HCT116 (cell line): Measurements from ENCODE around the gene RGS10. TPM values are rescaled to one million over a fixed set of nuclear protein-coding genes. Genes with fewer than 3 reads are reported as not detected.

ENCODE experiments used
- ATAC-seq: fragments of 200-7000 bp; cut with Tn5 transposase; 2 replicates; pipeline ENCODE4 v1.9.1; 2020; ENCODE audit warnings: mild to moderate bottlenecking, moderate library complexity
- BruUV-seq: library from RNA; stranded (reverse); fragments of 400-500 nt; replicated peaks from 2 replicates; lab custom pipeline; 2021; lab: Mats Ljungman, UMichigan
- CTCF ChIA-PET: fragments of 300-600 bp; sonication (Branson Sonifier 250); formaldehyde crosslinking; loops from one replicate; lab custom pipeline; 2021; ENCODE audit warnings: antibody characterized with exemption; lab: Charles Lee
- POLR2A ChIA-PET: fragments of 300-600, 350-600 bp; sonication (Branson Sonifier 250); formaldehyde crosslinking; loops from one replicate; lab custom pipeline; 2021; ENCODE audit warnings: antibody characterized with exemption; lab: Charles Lee
- RAD21 ChIA-PET, 2 experiments: fragments of 300-600 bp; sonication (Branson Sonifier 250); formaldehyde crosslinking; loops; one replicate each; lab custom pipeline; 2023; ENCODE audit warnings: low total read pairs in 2 of 2; ENCODE audit not compliant: uncharacterized antibody in 2 of 2, unreplicated experiment in 2 of 2, low non-redundant PET in 1 of 2; lab: Charles Lee
- DNase-seq: peaks from one replicate; pipeline ENCODE4 v3.0.0-alpha.2; 2010; ENCODE audit warnings: low read depth, low spot score
- H2AFZ ChIP-seq: fragments of 200-600 bp; shearing (Covaris generic), sonication (generic); 2 replicates; pipeline ENCODE4 v1.6.1; 2017; ENCODE audit warnings: low read depth, mixed run types, mixed read lengths, antibody characterized with exemption, low read length; ENCODE audit not compliant: poor library complexity, severe bottlenecking
- H3K27ac ChIP-seq: 2 replicates; pipeline ENCODE4 v1.5.1; 2012; ENCODE audit warnings: low read depth, low read length
- H3K27me3 ChIP-seq: fragments of 200-600 bp; sonication (generic); 2 replicates; pipeline ENCODE4 v1.6.1; 2016; ENCODE audit warnings: mixed run types, low read length, mixed read lengths; ENCODE audit not compliant: insufficient read depth
- H3K36me3 ChIP-seq, 2 experiments: fragments of 200-500 bp in 1 of 2; fragments of 200-600 bp in 1 of 2; sonication (Bioruptor generic) in 1 of 2; sonication (generic) in 1 of 2; 2 replicates each; pipeline versions ENCODE4 v1.5.1 to v1.6.1; 2014 to 2016; ENCODE audit warnings: low read length in 2 of 2, inconsistent platforms in 1 of 2, mixed read lengths in 1 of 2, mixed run types in 1 of 2; ENCODE audit not compliant: insufficient read depth in 2 of 2, control insufficient read depth in 1 of 2
- H3K4me1 ChIP-seq, 2 experiments: fragments of 200-600 bp in 1 of 2; sonication (generic) in 1 of 2; 2 replicates each; pipeline versions ENCODE4 v1.5.1 to v1.6.1; 2012 to 2017; ENCODE audit warnings: low read length in 2 of 2, inconsistent platforms in 1 of 2, mild to moderate bottlenecking in 1 of 2, mixed read lengths in 1 of 2, mixed run types in 1 of 2, moderate library complexity in 1 of 2; ENCODE audit not compliant: insufficient read depth in 2 of 2, control insufficient read depth in 1 of 2
- H3K4me2 ChIP-seq: fragments of 200-600 bp; sonication (generic); 2 replicates; pipeline ENCODE4 v1.6.1; 2017; ENCODE audit warnings: mixed run types, low read length, mixed read lengths
- H3K4me3 ChIP-seq, 2 experiments: fragments of 200-600 bp in 1 of 2; sonication (generic) in 1 of 2; replicated peaks in 1 of 2; 2 replicates each; pipeline ENCODE4 v1.5.1; 2011 to 2016; ENCODE audit warnings: low read length in 2 of 2, control low read depth in 1 of 2, low read depth in 1 of 2, mild to moderate bottlenecking in 1 of 2, mixed read lengths in 1 of 2, mixed run types in 1 of 2
- H3K79me2 ChIP-seq: fragments of 200-600 bp; sonication (generic); 2 replicates; pipeline ENCODE4 v1.6.1; 2017; ENCODE audit warnings: mild to moderate bottlenecking, mixed run types, low read length, moderate library complexity, mixed read lengths; ENCODE audit not compliant: insufficient read depth
- H3K9ac ChIP-seq: fragments of 200-600 bp; sonication (generic); 2 replicates; pipeline ENCODE4 v1.6.1; 2016; ENCODE audit warnings: low read length, mixed read lengths
- H3K9me2 ChIP-seq: fragments of 200-600 bp; sonication (generic), shearing (Covaris generic); 2 replicates; pipeline ENCODE4 v1.6.1; 2017; ENCODE audit warnings: mixed run types, mild to moderate bottlenecking, moderate library complexity; ENCODE audit not compliant: insufficient read depth
- H3K9me3 ChIP-seq, 2 experiments: fragments of 200-500 bp in 1 of 2; fragments of 200-600 bp in 1 of 2; sonication (Bioruptor generic) in 1 of 2; sonication (generic) in 1 of 2; 2 replicates each; pipeline ENCODE4 v1.6.1; 2014 to 2017; ENCODE audit warnings: low read length in 2 of 2, mixed read lengths in 2 of 2, inconsistent platforms in 1 of 2, low read depth in 1 of 2, mild to moderate bottlenecking in 1 of 2, mixed run types in 1 of 2, moderate library complexity in 1 of 2; ENCODE audit not compliant: control insufficient read depth in 1 of 2, insufficient read depth in 1 of 2
- H4K20me1 ChIP-seq: fragments of 200-600 bp; sonication (generic), shearing (Covaris generic); 2 replicates; pipeline ENCODE4 v1.6.1; 2017; ENCODE audit warnings: mixed run types, mild to moderate bottlenecking, moderate library complexity; ENCODE audit not compliant: insufficient read depth
- ATF3 ChIP-seq: IDR thresholded peaks from 2 replicates; pipeline ENCODE4 v1.6.1; 2012
- CBX3 ChIP-seq: IDR thresholded peaks from 2 replicates; pipeline ENCODE4 v1.6.1; 2012; ENCODE audit warnings: low read depth
- CEBPB ChIP-seq: IDR thresholded peaks from 2 replicates; pipeline ENCODE4 v1.6.1; 2012; ENCODE audit warnings: low read depth
- CTCF ChIP-seq, 3 experiments: fragments of 200-600 bp in 1 of 3; sonication (generic) in 1 of 3; IDR thresholded peaks in 2 of 3; conservative IDR thresholded peaks in 1 of 3; 2 replicates each; pipeline ENCODE4 v1.5.1; 2012 to 2017; ENCODE audit warnings: low read depth in 2 of 3, low read length in 2 of 3, antibody characterized with exemption in 1 of 3, borderline replicate concordance in 1 of 3, control low read depth in 1 of 3, mild to moderate bottlenecking in 1 of 3, mixed read lengths in 1 of 3, mixed run types in 1 of 3, moderate library complexity in 1 of 3; ENCODE audit not compliant: insufficient read depth in 1 of 3
- ELF1 ChIP-seq: IDR thresholded peaks from 2 replicates; pipeline ENCODE4 v1.6.1; 2012; ENCODE audit warnings: low read depth, borderline replicate concordance
- EZH2 ChIP-seq: fragments of 200-600 bp; sonication (generic); IDR thresholded peaks from 2 replicates; pipeline ENCODE4 v1.6.1; 2017; ENCODE audit warnings: antibody characterized with exemption, mixed run types
- EZH2phosphoT487 ChIP-seq: fragments of 200-600 bp; IDR thresholded peaks from 2 replicates; pipeline ENCODE4 v1.6.1; 2018; ENCODE audit warnings: antibody characterized with exemption, borderline replicate concordance
- FOSL1 ChIP-seq: IDR thresholded peaks from 2 replicates; pipeline ENCODE4 v1.6.1; 2012; ENCODE audit warnings: low read depth
- JUND ChIP-seq: IDR thresholded peaks from 2 replicates; pipeline ENCODE4 v1.6.1; 2012
- MAX ChIP-seq: IDR thresholded peaks from 2 replicates; pipeline ENCODE4 v1.6.1; 2012
- POLR2A ChIP-seq: IDR thresholded peaks from 2 replicates; pipeline ENCODE4 v1.7.0; 2011; ENCODE audit warnings: borderline replicate concordance; ENCODE audit not compliant: insufficient read depth, insufficient read length; ENCODE audit errors: extremely low read depth
- POLR2AphosphoS5 ChIP-seq: IDR thresholded peaks from 2 replicates; pipeline ENCODE4 v1.6.1; 2011; ENCODE audit warnings: mild to moderate bottlenecking, low read depth, low read length, moderate library complexity
- RAD21 ChIP-seq: IDR thresholded peaks from 2 replicates; pipeline ENCODE4 v1.6.1; 2012; ENCODE audit warnings: low read depth, mild to moderate bottlenecking
- REST ChIP-seq: IDR thresholded peaks from 2 replicates; pipeline ENCODE4 v1.6.1; 2012; ENCODE audit warnings: low read depth
- SIN3A ChIP-seq: IDR thresholded peaks from 2 replicates; pipeline ENCODE4 v1.6.1; 2012; ENCODE audit warnings: low read depth
- SP1 ChIP-seq: IDR thresholded peaks from 2 replicates; pipeline ENCODE4 v1.6.1; 2012; ENCODE audit warnings: low read depth
- SRF ChIP-seq: IDR thresholded peaks from 2 replicates; pipeline ENCODE4 v1.6.1; 2012; ENCODE audit warnings: low read depth
- YY1 ChIP-seq: IDR thresholded peaks from 2 replicates; pipeline ENCODE4 v1.6.1; 2011; ENCODE audit warnings: low read length, low read depth, moderate library complexity, mild to moderate bottlenecking; ENCODE audit not compliant: insufficient replicate concordance; ENCODE audit errors: extremely low read depth
- ZFX ChIP-seq: fragments of 450-650 bp; IDR thresholded peaks from 2 replicates; pipeline ENCODE4 v1.6.1; 2017
- ZNF274 ChIP-seq: fragments of 200-500 bp; sonication (Bioruptor generic); IDR thresholded peaks from 2 replicates; pipeline ENCODE4 v1.6.1; 2014; ENCODE audit warnings: mild to moderate bottlenecking, low read depth, low read length, inconsistent platforms
- intact Hi-C: fragments of 100-400 bp; cut with micrococcal nuclease; formaldehyde crosslinking; loops from 2 replicates; pipeline ENCODE4 v1.10.0; 2022
- total RNA-seq: library from RNA; stranded (reverse); gene quantifications from one replicate; pipeline ENCODE4 v1.2.1, GENCODE V29; 2021; ENCODE audit not compliant: unreplicated experiment

RGS10 gene
- total RNA-seq, 1 experiment from 2014 or later, result 96.7 TPM

- H3K4me3 ChIP-seq, result no peak overlapping the region
- H2AFZ ChIP-seq, result no peak overlapping the region
- H3K4me2 ChIP-seq, result no peak overlapping the region
- H3K9me2 ChIP-seq, result no peaks in the 10 kb centered on the region
- no peaks in the 10 kb centered on the region for H3K9me3 ChIP-seq
- intact Hi-C loops, result loop anchor here (1.0 to 2.0 kb wide), 2 partner anchors 43 to 290 kb away; no protein-coding TSS in a partner anchor
- POLR2A ChIA-PET, result interaction anchor here (0.6 to 0.7 kb wide), 2 partner anchors 9 to 164 kb away, joined by 3 to 5 read pairs; no protein-coding TSS in a partner anchor
- CTCF ChIA-PET, result interaction anchor here (1.4 to 3.8 kb wide), 8 partner anchors 9 to 289 kb away, joined by 4 to 50 read pairs (median 7); partner anchors contain the start of genes GRK5 and RGS10
- no peaks in the 10 kb centered on the region for H3K79me2 ChIP-seq
- no peaks in the 10 kb centered on the region for H3K27me3 ChIP-seq
- no peak overlapping the region for H3K9ac ChIP-seq
- H3K27ac ChIP-seq, result no peak overlapping the region
- TF ChIP-seq SIN3A, result no peak
- no peak for TF ChIP-seq YY1
- no peak for TF ChIP-seq POLR2AphosphoS5
- TF ChIP-seq CTCF (IDR thresholded peaks at IDR 0.05 in 2 of 3, conservative IDR thresholded peaks at IDR 0.05 in 1 of 3; ENCODE audit: borderline replicate concordance in 1 of 3, insufficient read depth in 1 of 3, low read depth in 2 of 3, low read length in 2 of 3), result no peak
- TF ChIP-seq JUND, result no peak
- TF ChIP-seq SRF, result no peak
- no peak for TF ChIP-seq EZH2
- no peak for TF ChIP-seq CBX3
- no peak for TF ChIP-seq ZNF274
- TF ChIP-seq ZFX, result no peak
- no peak for TF ChIP-seq REST
- TF ChIP-seq EZH2phosphoT487, result no peak
- no peak for TF ChIP-seq ATF3
- TF ChIP-seq MAX, result no peak
- TF ChIP-seq POLR2A, result no peak
- no peak for TF ChIP-seq FOSL1
- no peak for TF ChIP-seq RAD21
- TF ChIP-seq SP1, result no peak
- no peak for TF ChIP-seq CEBPB
- TF ChIP-seq ELF1, result no peak
- TF ChIP-seq, all 23 proteins: peak for 0
- DNase-seq (no peak), ATAC-seq (no peak)
- RAD21 ChIA-PET, result interaction anchor here in 1 of 2 experiments (1.0 kb wide), 1 partner anchor 43 kb away, joined by 3 read pairs; no protein-coding TSS in a partner anchor
- BruUV-seq, result no TSS peak
- Histone ChIP-seq H3K36me3 (no peaks in the 10 kb centered on the region), H4K20me1 (no peaks in the 10 kb centered on the region), H3K4me1 (peaks cover 0 to 10% of the 10 kb centered on the region in 2 experiments; a peak in 3 of 4 replicates)
Observed at GRCh38 chr10:119488675-119489074, 53.8 kb downstream of the RGS10 start.
